ENCODE measurements around the gene MARK3. TPM values are rescaled to one million over a fixed set of nuclear protein-coding genes. Genes with fewer than 3 reads are reported as not detected.

The MARK3 gene
- total and polyA plus RNA-seq, 2 donors (not counting 1 experiment from before 2014, with no cell fraction given): 73.0 to 142 TPM

- no peaks in the 10 kb centered on the region for H4K20me1 ChIP-seq (ENCODE audit: control insufficient read depth, insufficient read depth, low read length, poor library complexity, severe bottlenecking)
- no peaks in the 10 kb centered on the region for H3K79me2 ChIP-seq (ENCODE audit: control insufficient read depth, insufficient read depth, low read length)
- no peak for TF ChIP-seq CTCF (IDR thresholded peaks at IDR 0.05)
- TF ChIP-seq EZH2 (IDR thresholded peaks at IDR 0.05; ENCODE audit: borderline replicate concordance, insufficient read depth, low read depth, low read length, poor library complexity, severe bottlenecking): no peak
- WGBS (ENCODE audit: insufficient coverage): 86% methylated on average over 1 of the region's 23 CpGs
- no peaks in the 10 kb centered on the region for H3K9me3 ChIP-seq (ENCODE audit: control extremely low read depth in 1 of 3, control insufficient read depth in 2 of 3, insufficient read depth in 1 of 3, low read length in 2 of 3)
- no peaks in the 10 kb centered on the region for H3K4me1 ChIP-seq (ENCODE audit: control insufficient read depth in 2 of 2, insufficient read depth in 2 of 2, low read length in 2 of 2)
- H3K27me3 Mint-ChIP-seq: peaks cover 10% of the 10 kb centered on the region
- no peak for DNase-seq
- ATAC-seq (ENCODE audit: low read depth): no peak
- no peak overlapping the region for H3K4me2 ChIP-seq (replicated peaks; ENCODE audit: low read depth, low read length, poor library complexity, severe bottlenecking)
- no peak overlapping the region for H2AFZ ChIP-seq (ENCODE audit: insufficient read depth, low read depth, low read length, poor library complexity, severe bottlenecking)
- no peak overlapping the region for H3K4me3 ChIP-seq (ENCODE audit: control extremely low read depth in 1 of 5, extremely low read depth in 1 of 5, insufficient read depth in 1 of 5, low read depth in 2 of 5, low read length in 4 of 5)
- H3K36me3 ChIP-seq (replicated peaks in 1 of 2; ENCODE audit: control extremely low read depth in 1 of 2, control insufficient read depth in 1 of 2, extremely low read depth in 1 of 2, insufficient read depth in 2 of 2, low read length in 1 of 2): no peaks in the 10 kb centered on the region
- CTCF ChIA-PET: interaction anchor here (1.2 kb wide), 1 partner anchor 22 kb away, joined by 3 read pairs; no protein-coding TSS in a partner anchor
- POLR2A ChIA-PET: no interaction called here
- H3K27ac ChIP-seq (ENCODE audit: low read length in 2 of 2): no peak overlapping the region
- no peak overlapping the region for H3K9ac ChIP-seq (ENCODE audit: low read length)
- H3K4me3 Mint-ChIP-seq: no peak overlapping the region
- H3K27ac Mint-ChIP-seq: no peak overlapping the region
- no peaks in the 10 kb centered on the region for H3K9me3 Mint-ChIP-seq (ENCODE audit: insufficient read depth)
- H3K4me1 Mint-ChIP-seq: no peaks in the 10 kb centered on the region
- intact Hi-C loops (cut with micrococcal nuclease): no loop called here
- peaks cover 0 to 7% (median 0%) of the 10 kb centered on the region in 4 experiments for H3K27me3 ChIP-seq (replicated peaks in 1 of 4; ENCODE audit: control extremely low read depth in 1 of 4, control insufficient read depth in 3 of 4, insufficient read depth in 4 of 4, low read length in 3 of 4)
Observed at GRCh38 chr14:103372017-103372416, 13.2 kb upstream of the MARK3 start.

- Mint-ChIP-seq H3K9me3 (ENCODE audit: insufficient read depth) (no peaks in the 10 kb centered on the region), H3K4me1 (no peaks in the 10 kb centered on the region), H3K27me3 (peaks cover 13% of the 10 kb centered on the region), H3K4me3 (no peak overlapping the region), H3K27ac (no peak overlapping the region)
- Histone ChIP-seq H3K4me3 (ENCODE audit: control extremely low read depth in 1 of 5, extremely low read depth in 1 of 5, insufficient read depth in 1 of 5, low read depth in 2 of 5, low read length in 4 of 5) (no peak overlapping the region), H4K20me1 (ENCODE audit: control insufficient read depth, insufficient read depth, low read length, poor library complexity, severe bottlenecking) (no peaks in the 10 kb centered on the region), H3K36me3 (replicated peaks in 1 of 2; ENCODE audit: control extremely low read depth in 1 of 2, control insufficient read depth in 1 of 2, extremely low read depth in 1 of 2, insufficient read depth in 2 of 2, low read length in 1 of 2) (no peaks in the 10 kb centered on the region), H3K27ac (ENCODE audit: low read length in 2 of 2) (no peak overlapping the region), H3K9ac (ENCODE audit: low read length) (no peak overlapping the region), H3K27me3 (replicated peaks in 1 of 4; ENCODE audit: control extremely low read depth in 1 of 4, control insufficient read depth in 3 of 4, insufficient read depth in 4 of 4, low read length in 3 of 4) (peaks cover 0 to 7% (median 0%) of the 10 kb centered on the region in 4 experiments), H3K79me2 (ENCODE audit: control insufficient read depth, insufficient read depth, low read length) (no peaks in the 10 kb centered on the region), H3K9me3 (ENCODE audit: control extremely low read depth in 1 of 3, control insufficient read depth in 2 of 3, insufficient read depth in 1 of 3, low read length in 2 of 3) (no peaks in the 10 kb centered on the region), H2AFZ (ENCODE audit: insufficient read depth, low read depth, low read length, poor library complexity, severe bottlenecking) (no peak overlapping the region), H3K4me1 (ENCODE audit: control insufficient read depth in 2 of 2, insufficient read depth in 2 of 2, low read length in 2 of 2) (no peaks in the 10 kb centered on the region), H3K4me2 (replicated peaks; ENCODE audit: low read depth, low read length, poor library complexity, severe bottlenecking) (no peak overlapping the region)
- TF ChIP-seq CTCF (IDR thresholded peaks at IDR 0.05) (no peak), EZH2 (IDR thresholded peaks at IDR 0.05; ENCODE audit: borderline replicate concordance, insufficient read depth, low read depth, low read length, poor library complexity, severe bottlenecking) (no peak)
- no peak for DNase-seq
- ChIA-PET CTCF (interaction anchor here (0.6 to 1.2 kb wide), 2 partner anchors 16 to 21 kb away, joined by 3 read pairs; no protein-coding TSS in a partner anchor), POLR2A (no interaction called here)
- WGBS (ENCODE audit: insufficient coverage): 70% methylated on average over 2 of the region's 11 CpGs
- no peak for ATAC-seq (ENCODE audit: low read depth)
- intact Hi-C loops (cut with micrococcal nuclease): no loop called here
Observed at GRCh38 chr14:103372552-103373304, 12.5 kb upstream of the MARK3 start.

All from B cell (primary cell).